ENCODE data around the gene ING3. TPM values are rescaled to one million over a fixed set of nuclear protein-coding genes. Genes with fewer than 3 reads are reported as not detected.

ING3 gene
- total and polyA plus RNA-seq, 12 donors = 5.5 to 31.9 (median 14.4) TPM

GRCh38 chr7:120916121-120916520 lies 34.5 kb upstream of the ING3 start:
- intact Hi-C loops (cut with DNase I) = no loop called here

GRCh38 chr7:120916538-120916937 lies 34.0 kb upstream of the ING3 start:
- peaks cover 0 to 12% (median 0%) of the 10 kb centered on the region in 3 donors for H3K9me3 ChIP-seq (replicated peaks in 1 of 3)
- no peak overlapping the region for H3K4me3 ChIP-seq
- H3K27me3 ChIP-seq = no peaks in the 10 kb centered on the region
- intact Hi-C loops (cut with DNase I) = no loop called here
- no peaks in the 10 kb centered on the region for H3K4me1 ChIP-seq (replicated peaks in 1 of 2)
- no peaks in the 10 kb centered on the region for H3K36me3 ChIP-seq (replicated peaks in 1 of 2)
- WGBS, 4 donors = 75 to 84% (median 82%) methylated on average over 1 of the region's 1 CpG
- no peak for TF ChIP-seq POLR2A (IDR thresholded peaks at IDR 0.05)
- no peak for TF ChIP-seq CTCF (IDR thresholded peaks at IDR 0.05)
- DNase-seq = no peak
- no peak overlapping the region for H3K27ac ChIP-seq

More at GRCh38 chr7:120916121-120916520, 34.5 kb upstream of the ING3 start:
- no peak for DNase-seq
- Histone ChIP-seq H3K36me3 (replicated peaks in 1 of 2) (no peaks in the 10 kb centered on the region), H3K9me3 (replicated peaks in 1 of 3) (peaks cover 0 to 13% (median 0%) of the 10 kb centered on the region in 3 donors), H3K27me3 (no peaks in the 10 kb centered on the region), H3K27ac (no peak overlapping the region), H3K4me1 (replicated peaks in 1 of 2) (no peaks in the 10 kb centered on the region), H3K4me3 (no peak overlapping the region)
- 56 to 79% (median 64%) methylated on average over 3 of the region's 3 CpGs for WGBS, 4 donors
- no peak for TF ChIP-seq POLR2A (IDR thresholded peaks at IDR 0.05)
- no peak for TF ChIP-seq CTCF (IDR thresholded peaks at IDR 0.05)

GRCh38 chr7:120919466-120919865 lies 31.1 kb upstream of the ING3 start:
- Histone ChIP-seq H3K4me3 (no peak overlapping the region), H3K27me3 (no peaks in the 10 kb centered on the region), H3K27ac (no peak overlapping the region), H3K4me1 (replicated peaks in 1 of 2) (no peaks in the 10 kb centered on the region), H3K36me3 (replicated peaks in 1 of 2) (no peaks in the 10 kb centered on the region), H3K9me3 (replicated peaks in 1 of 3) (no peaks in the 10 kb centered on the region)
- no peak for DNase-seq
- TF ChIP-seq CTCF (IDR thresholded peaks at IDR 0.05) (no peak), POLR2A (IDR thresholded peaks at IDR 0.05) (no peak)
- intact Hi-C loops (cut with DNase I) = no loop called here

- DNase-seq = no peak
- Histone ChIP-seq H3K9me3 (replicated peaks in 1 of 3) (no peaks in the 10 kb centered on the region), H3K27me3 (no peaks in the 10 kb centered on the region), H3K27ac (no peak overlapping the region), H3K36me3 (replicated peaks in 1 of 2) (no peaks in the 10 kb centered on the region), H3K4me3 (no peak overlapping the region), H3K4me1 (replicated peaks in 1 of 2) (no peaks in the 10 kb centered on the region)
- TF ChIP-seq CTCF (IDR thresholded peaks at IDR 0.05) (no peak), POLR2A (IDR thresholded peaks at IDR 0.05) (no peak)
- intact Hi-C loops (cut with DNase I) = no loop called here
- 66 to 79% (median 69%) methylated on average over 2 of the region's 2 CpGs for WGBS, 4 donors
Observed at GRCh38 chr7:120920034-120920433, 30.5 kb upstream of the ING3 start.

Measured in adrenal gland (tissue), 12 donors.